Dermis blood vessel endothelial cell (primary cell): ENCODE results near the gene CERS1. TPM values are rescaled to one million over a fixed set of nuclear protein-coding genes. Genes with fewer than 3 reads are reported as not detected.

Experiments used
- DNase-seq: peaks from one replicate; pipeline ENCODE4 v3.0.0; 2010
- total RNA-seq: library from RNA; depleted of rRNA; stranded (reverse); fragments of >200 nt; gene quantifications from 2 replicates; pipeline ENCODE4 v1.2.3, GENCODE V29; 2014

Gene CERS1
- total RNA-seq, 1 donor from 2014 or later, result 1.0 TPM

- DNase-seq, result peak; percentile 24
Measured at GRCh38 chr19:18839465-18840287, 56.3 kb downstream of the CERS1 start.

GRCh38 chr19:18834644-18834984, 61.3 kb downstream of the CERS1 start:
- DNase-seq, result no peak

- DNase-seq, result peak; percentile 36
Measured at GRCh38 chr19:18833849-18834643, 61.9 kb downstream of the CERS1 start.

GRCh38 chr19:18833141-18833476, 62.8 kb downstream of the CERS1 start:
- peak; percentile 27 for DNase-seq

GRCh38 chr19:18832306-18833140, 63.4 kb downstream of the CERS1 start:
- peak; percentile 66 for DNase-seq

- peak; percentile 96 for DNase-seq
Measured at GRCh38 chr19:18831524-18832305, 64.2 kb downstream of the CERS1 start, which contains the start of gene UPF1. Gene UPF1 (plus strand): TSS chr19:18831959. CDS start chr19:18832210, 251 bp downstream.

- DNase-seq, result no peak
Measured at GRCh38 chr19:18830488-18830887, 65.5 kb downstream of the CERS1 start.

- no peak for DNase-seq
Measured at GRCh38 chr19:18828786-18829185, 67.2 kb downstream of the CERS1 start.

Other genes starting within 250 kb of the CERS1 start
- 1.2 and 1.8 TPM in 2 replicates for gene CRTC1, start 212.5 kb downstream of the CERS1 start, total RNA-seq
- gene COMP, start 104.9 kb downstream of the CERS1 start, total RNA-seq, result not detected in 2 replicates
- gene UPF1, start 64.2 kb downstream of the CERS1 start, total RNA-seq, result 100 and 107 TPM in 2 replicates
- gene COPE, start 23.2 kb upstream of the CERS1 start, total RNA-seq, result 215 TPM in 2 replicates
- gene DDX49, start 23.6 kb upstream of the CERS1 start, total RNA-seq, result 57.9 and 63.5 TPM in 2 replicates
- 128 and 272 TPM in 2 replicates for gene HOMER3, start 45.1 kb upstream of the CERS1 start, total RNA-seq
- 22.0 and 24.8 TPM in 2 replicates for gene SUGP2, start 137.4 kb upstream of the CERS1 start, total RNA-seq
- 50.2 and 72.1 TPM in 2 replicates for gene ARMC6, start 137.4 kb upstream of the CERS1 start, total RNA-seq
- 4.4 and 4.5 TPM in 2 replicates for gene SLC25A42, start 167.8 kb upstream of the CERS1 start, total RNA-seq
- gene TMEM161A, start 242.3 kb upstream of the CERS1 start, total RNA-seq, result 18.7 and 26.5 TPM in 2 replicates